NCI-H128 (cell line): ENCODE measurements around the gene CCRL2.

Experiments used
- DNase-seq: peaks from one replicate; lab custom pipeline; 2025; ENCODE audit not compliant: unreplicated experiment; lab: John Stamatoyannopoulos, UW

CCRL2 gene

GRCh38 chr3:46406788-46407611, at the start of gene CCRL2, which contains the start of gene CCR5AS:
CCRL2 (plus strand) TSS chr3:46407259; CDS start chr3:46408080, 821 bp downstream.
CCR5AS (minus strand) TSS chr3:46407066.
- no peak for DNase-seq

- no peak for DNase-seq
Observed at GRCh38 chr3:46358466-46358865, 48.6 kb upstream of the CCRL2 start.

GRCh38 chr3:46359733-46360493, 47.1 kb upstream of the CCRL2 start:
- peak; percentile 78 for DNase-seq

GRCh38 chr3:46360907-46361306, 46.2 kb upstream of the CCRL2 start:
- no peak for DNase-seq

GRCh38 chr3:46361408-46362283, 45.4 kb upstream of the CCRL2 start:
- no peak for DNase-seq

GRCh38 chr3:46365041-46365440, 42.0 kb upstream of the CCRL2 start:
- DNase-seq = no peak

GRCh38 chr3:46365737-46366524, 41.1 kb upstream of the CCRL2 start:
- DNase-seq = no peak

- DNase-seq = no peak
Observed at GRCh38 chr3:46367811-46368210, 39.2 kb upstream of the CCRL2 start.

- DNase-seq = no peak
Observed at GRCh38 chr3:46368569-46368968, 38.5 kb upstream of the CCRL2 start.

- DNase-seq = no peak
Observed at GRCh38 chr3:46369151-46369550, 37.9 kb upstream of the CCRL2 start.

- no peak for DNase-seq
Observed at GRCh38 chr3:46369675-46370132, 37.4 kb upstream of the CCRL2 start.

GRCh38 chr3:46370839-46371518, 36.1 kb upstream of the CCRL2 start, which contains the start of gene CCR5:
CCR5 (plus strand) TSS chr3:46370946; CDS start chr3:46372903, 1,957 bp downstream.
- DNase-seq = no peak

- DNase-seq = no peak
Observed at GRCh38 chr3:46371519-46372340, 35.3 kb upstream of the CCRL2 start.

GRCh38 chr3:46372492-46373359, 34.3 kb upstream of the CCRL2 start:
- no peak for DNase-seq

GRCh38 chr3:46374755-46375154, 32.3 kb upstream of the CCRL2 start:
- DNase-seq = no peak

GRCh38 chr3:46375218-46375617, 31.8 kb upstream of the CCRL2 start:
- no peak for DNase-seq

GRCh38 chr3:46375814-46376213, 31.2 kb upstream of the CCRL2 start:
- DNase-seq = no peak

- DNase-seq = no peak
Observed at GRCh38 chr3:46378426-46378942, 28.6 kb upstream of the CCRL2 start.
